ENCODE data around the gene HSPG2.
"Not testable (repeated sequence)": the region's sequence is repeated elsewhere in the genome, so short reads cannot be mapped to it uniquely, and the experiment has no call there.

GRCh38 chr1:21975296-21975695 lies 38.2 kb upstream of the HSPG2 start:
- TF ChIP-seq POLR2A (IDR thresholded peaks at IDR 0.05; ENCODE audit: low read length); GATA1 (IDR thresholded peaks at IDR 0.05; ENCODE audit: low read depth, low read length): not testable (repeated sequence)
